K562 (cell line): ENCODE measurements around the gene FOXD3. TPM values are rescaled to one million over a fixed set of nuclear protein-coding genes. Genes with fewer than 3 reads are reported as not detected.

ENCODE experiments used
- ATAC-seq: fragments of 200-7000 bp; cut with Tn5 transposase; 3 replicates; pipeline ENCODE4 v1.9.1; 2020; ENCODE audit warnings: moderate library complexity
- BruUV-seq: library from RNA; stranded (reverse); fragments of 400-500 nt; replicated peaks from 2 replicates; lab custom pipeline; 2021; lab: Mats Ljungman, UMichigan
- CTCF ChIA-PET: fragments of 300-600 bp; formaldehyde crosslinking; extraction: SDS; loops from one replicate; lab custom pipeline; 2021; ENCODE audit warnings: low intra/inter-chr PET ratio; lab: Yijun Ruan, JAX
- POLR2A ChIA-PET: fragments of 300-600, 350-650 bp; sonication (Branson Sonifier 250); formaldehyde crosslinking; extraction: SDS; loops from one replicate; lab custom pipeline; 2021; ENCODE audit warnings: antibody characterized with exemption, inconsistent platforms; lab: Yijun Ruan, JAX
- DNase-seq, 4 experiments: peaks; one replicate each; pipeline versions ENCODE4 v3.0.0 to v3.0.0-alpha.2; 2011 to 2018; ENCODE audit warnings: low spot score in 3 of 4, mixed read lengths in 3 of 4; ENCODE audit errors: extremely low read depth in 1 of 4
- FAIRE-seq: peaks from 2 replicates; lab custom pipeline; 2011; peaks lifted over from hg19 to GRCh38; lab: Jason Lieb, UNC
- H2AFZ ChIP-seq: 2 replicates; pipeline ENCODE4 v1.6.0; 2011; ENCODE audit warnings: low read depth, low read length, control low read depth, inconsistent platforms
- H3K27ac ChIP-seq: fragments of 200-600 bp; 3 replicates; pipeline ENCODE4 v1.8.0; 2011; ENCODE audit warnings: low read depth, mild to moderate bottlenecking, control low read depth, inconsistent platforms, low read length, moderate library complexity, mixed read lengths; ENCODE audit errors: extremely low read depth
- H3K27me3 ChIP-seq, 2 experiments: fragments of 300-600 bp in 1 of 2; 2 replicates in 1 of 2; 3 replicates in 1 of 2; pipeline versions ENCODE4 v1.6.0 to v1.8.0; 2011; ENCODE audit warnings: inconsistent platforms in 2 of 2, low read length in 2 of 2, mild to moderate bottlenecking in 1 of 2, mixed read lengths in 1 of 2, moderate library complexity in 1 of 2; ENCODE audit not compliant: control insufficient read depth in 2 of 2, insufficient read depth in 2 of 2
- H3K36me3 ChIP-seq: fragments of 300-600 bp; 3 replicates; pipeline ENCODE4 v1.8.0; 2011; ENCODE audit warnings: mild to moderate bottlenecking, low read length, inconsistent platforms; ENCODE audit not compliant: control insufficient read depth, insufficient read depth
- H3K4me1 ChIP-seq, 2 experiments: fragments of 200-600 bp in 1 of 2; replicated peaks in 1 of 2; 2 replicates in 1 of 2; 3 replicates in 1 of 2; pipeline versions ENCODE4 v1.5.1 to v1.8.0; 2011; ENCODE audit warnings: inconsistent platforms in 2 of 2, low read length in 2 of 2, mild to moderate bottlenecking in 1 of 2, mixed read lengths in 1 of 2, moderate library complexity in 1 of 2; ENCODE audit not compliant: control insufficient read depth in 2 of 2, insufficient read depth in 2 of 2
- H3K4me2 ChIP-seq: 2 replicates; pipeline ENCODE4 v1.6.1; 2011; ENCODE audit warnings: low read length, control low read depth, inconsistent platforms, mixed read lengths; ENCODE audit not compliant: insufficient read depth
- H3K4me3 ChIP-seq: fragments of 200-600 bp; sonication (generic), shearing (Covaris generic); 2 replicates; pipeline ENCODE4 v1.5.1; 2016; ENCODE audit warnings: control low read depth, inconsistent platforms
- H3K79me2 ChIP-seq: fragments of 200-600 bp; 3 replicates; pipeline ENCODE4 v1.8.0; 2011; ENCODE audit warnings: low read length, inconsistent platforms; ENCODE audit not compliant: control insufficient read depth, insufficient read depth
- H3K9ac ChIP-seq, 2 experiments: 2 replicates each; pipeline versions ENCODE4 v1.6.0 to v1.6.1; 2011; ENCODE audit warnings: low read depth in 2 of 2, low read length in 2 of 2, control low read depth in 1 of 2, inconsistent platforms in 1 of 2, mild to moderate bottlenecking in 1 of 2, mixed read lengths in 1 of 2; ENCODE audit not compliant: insufficient read depth in 1 of 2
- H3K9me1 ChIP-seq: one replicate; pipeline ENCODE4 v1.6.0; 2011; ENCODE audit warnings: inconsistent platforms, mild to moderate bottlenecking, low read length, moderate library complexity; ENCODE audit not compliant: control insufficient read depth, insufficient read depth
- H3K9me3 ChIP-seq: replicated peaks from 2 replicates; pipeline ENCODE4 v1.5.1; 2011; ENCODE audit warnings: low read depth, low read length, inconsistent platforms; ENCODE audit not compliant: control insufficient read depth, insufficient read depth
- H4K20me1 ChIP-seq: replicated peaks from 2 replicates; pipeline ENCODE4 v1.6.1; 2011; ENCODE audit warnings: low read length, inconsistent platforms, mixed read lengths; ENCODE audit not compliant: control insufficient read depth, insufficient read depth
- CBX8 ChIP-seq: fragments of 200-600 bp; sonication (generic); IDR thresholded peaks from 2 replicates; pipeline ENCODE4 v1.6.1; 2012; ENCODE audit warnings: borderline replicate concordance, mixed run types, low read depth, mild to moderate bottlenecking, moderate library complexity, mixed read lengths, low read length, control low read depth, inconsistent platforms; ENCODE audit not compliant: poor library complexity, severe bottlenecking; ENCODE audit errors: extremely low read depth
- CHCHD3 ChIP-seq: fragments of 250-450 bp; sonication (Bioruptor Pico); IDR thresholded peaks from 2 replicates; pipeline ENCODE4 v2.1.2; 2022; ENCODE audit warnings: mild to moderate bottlenecking
- DDX20 ChIP-seq: fragments of 450-650 bp; IDR thresholded peaks from 2 replicates; pipeline ENCODE4 v1.6.1; 2016; ENCODE audit warnings: missing genetic modification characterization, low read depth, mild to moderate bottlenecking, missing compliant biosample characterization, moderate library complexity
- ELF1 ChIP-seq: fragments of 200-800 bp; sonication (Bioruptor generic); IDR thresholded peaks from 2 replicates; pipeline ENCODE4 v1.6.1; 2016; ENCODE audit warnings: missing genetic modification characterization, missing compliant biosample characterization
- FOXO4 ChIP-seq: fragments of 450-650 bp; formaldehyde crosslinking; IDR thresholded peaks from 2 replicates; pipeline ENCODE4 v1.4.0; 2020; ENCODE audit warnings: mild to moderate bottlenecking, moderate library complexity
- NCOA6 ChIP-seq: fragments of 450-650 bp; IDR thresholded peaks from 2 replicates; pipeline ENCODE4 v1.6.1; 2017; ENCODE audit warnings: mild to moderate bottlenecking
- NFXL1 ChIP-seq: fragments of 450-650 bp; formaldehyde crosslinking; IDR thresholded peaks from 2 replicates; pipeline ENCODE4 v1.4.0; 2021; ENCODE audit warnings: mild to moderate bottlenecking
- RBM15 ChIP-seq: fragments of 200-400 bp; formaldehyde crosslinking; IDR thresholded peaks from 2 replicates; pipeline ENCODE4 v1.6.1; 2018; ENCODE audit warnings: mild to moderate bottlenecking, low read length, moderate library complexity; ENCODE audit not compliant: insufficient read depth
- RBM17 ChIP-seq: fragments of 200-400 bp; formaldehyde crosslinking; IDR thresholded peaks from 2 replicates; pipeline ENCODE4 v1.6.1; 2017; ENCODE audit warnings: low read depth, mild to moderate bottlenecking, low read length, borderline replicate concordance
- SMAD2 ChIP-seq: fragments of 150-350 bp; IDR thresholded peaks from 2 replicates; pipeline ENCODE4 v1.6.1; 2014; ENCODE audit warnings: low read depth, mild to moderate bottlenecking, low read length
- ZNF174 ChIP-seq: fragments of 250-450 bp; sonication (Bioruptor Pico); IDR thresholded peaks from 2 replicates; pipeline ENCODE4 v1.4.0; 2020; ENCODE audit warnings: mild to moderate bottlenecking
- WGBS: fragments of 100-300 bp; shearing (Covaris generic); methylation state at CpG from one replicate; pipeline ENCODE4 v1.1.6; 2016; ENCODE audit warnings: low coverage, mixed read lengths; ENCODE audit not compliant: insufficient coverage; ENCODE audit errors: missing lambda C conversion rate; 5-methylcytosine and 5-hydroxymethylcytosine counted together
- in situ Hi-C: fragments of 300-500 bp; cut with MboI; formaldehyde crosslinking; loops from 4 replicates; pipeline ENCODE4 v1.15.0; 2018; ENCODE audit warnings: inconsistent platforms, mixed read lengths
- intact Hi-C: fragments of 100-400 bp; cut with micrococcal nuclease; formaldehyde crosslinking; loops from 2 replicates; pipeline ENCODE4 v1.14.2; 2022
- polyA plus RNA-seq, 8 experiments: library from polyadenylated mRNA; depleted of rRNA in 4 of 8; stranded (reverse) in 5 of 8; unstranded in 3 of 8; fragments of >200 nt; fragmentation: Nextera tagmentation in 2 of 8; fragmentation: Illumina TruSeq in 1 of 8; extraction: Ambion mirVana in 2 of 8; extraction: Trizol in 1 of 8; gene quantifications; 2 replicates each; pipeline versions ENCODE4 v1.2.1 to v1.2.3, GENCODE V29; 2011 to 2014; ENCODE audit warnings: inconsistent platforms in 1 of 8, missing spikeins in 1 of 8
- total RNA-seq, 7 experiments: library from RNA; depleted of rRNA in 6 of 7; stranded (reverse); fragments of >200 nt in 6 of 7; fragmentation: Illumina TruSeq in 2 of 7; extraction: Trizol in 2 of 7; gene quantifications; 2 replicates each; pipeline versions ENCODE4 v1.2.1 to v1.2.3, GENCODE V29; 2011 to 2021; ENCODE audit warnings: low replicate concordance in 1 of 7

The FOXD3 gene
- total and polyA plus RNA-seq, 9 of the 15 experiments (the other 6 are each of a cell fraction or from before 2014, with no cell fraction given) = 0.06 to 0.45 (median 0.10) TPM; not detected in 2

- intact Hi-C loops (no loop called here), in situ Hi-C loops (no loop called here)
- no peak overlapping the region for H3K4me3 ChIP-seq
- ATAC-seq = no peak
- ChIA-PET CTCF (interaction anchor here (1.1 kb wide), 1 partner anchor 129 kb away, joined by 3 read pairs; no protein-coding TSS in a partner anchor), POLR2A (interaction anchor here (0.9 kb wide), 1 partner anchor 115 kb away, joined by 3 read pairs; no protein-coding TSS in a partner anchor)
- no peaks in the 10 kb centered on the region for H3K9me1 ChIP-seq
- no peak for TF ChIP-seq NFXL1 (CRISPR knock-in tag)
- peak; percentile 38 for TF ChIP-seq CBX8
- H3K79me2 ChIP-seq = no peaks in the 10 kb centered on the region
- H3K27me3 ChIP-seq = peaks cover 28 to 54% of the 10 kb centered on the region in 2 experiments; a peak in 4 of 5 replicates
- no peaks in the 10 kb centered on the region for H3K36me3 ChIP-seq
- no peaks in the 10 kb centered on the region for H4K20me1 ChIP-seq
- H3K27ac ChIP-seq = no peak overlapping the region
- DNase-seq = no peak
- no peak overlapping the region for H3K4me2 ChIP-seq
- WGBS = 27% methylated on average over 2 of the region's 2 CpGs
- H3K4me1 ChIP-seq = peaks cover 4 to 41% of the 10 kb centered on the region in 2 experiments; a peak in 3 of 5 replicates
- no peak for FAIRE-seq
- no TSS peak for BruUV-seq
- no peaks in the 10 kb centered on the region for H3K9me3 ChIP-seq
- H3K9ac ChIP-seq = no peak overlapping the region
- no peak overlapping the region for H2AFZ ChIP-seq
Observed at GRCh38 chr1:63325279-63325985, 3.1 kb downstream of the FOXD3 start.

- TF ChIP-seq NCOA6 (no peak), FOXO4 (CRISPR knock-in tag) (no peak), DDX20 (tag) (no peak), ZNF174 (CRISPR knock-in tag) (no peak), ELF1 (tag) (no peak), CHCHD3 (no peak), RBM15 (no peak), SMAD2 (no peak), RBM17 (no peak)
- TF ChIP-seq, all 486 proteins: peak for 0
- Histone ChIP-seq H3K9me1 (no peaks in the 10 kb centered on the region), H3K9me3 (no peaks in the 10 kb centered on the region), H3K79me2 (no peaks in the 10 kb centered on the region), H3K36me3 (no peaks in the 10 kb centered on the region), H3K27ac (no peak overlapping the region), H3K9ac (no peak overlapping the region), H3K4me3 (no peak overlapping the region), H3K27me3 (peaks cover 32 to 57% of the 10 kb centered on the region in 2 experiments; a peak in 4 of 5 replicates), H2AFZ (no peak overlapping the region), H3K4me1 (peaks cover 4 to 41% of the 10 kb centered on the region in 2 experiments; a peak in 3 of 5 replicates), H4K20me1 (no peaks in the 10 kb centered on the region), H3K4me2 (no peak overlapping the region)
- intact Hi-C loops = no loop called here
- no peak for DNase-seq
- ChIA-PET CTCF (interaction anchor here (1.1 kb wide), 1 partner anchor 128 kb away, joined by 3 read pairs; no protein-coding TSS in a partner anchor), POLR2A (no interaction called here)
- in situ Hi-C loops = no loop called here
- FAIRE-seq = no peak
- no TSS peak for BruUV-seq
- 13% methylated on average over 20 of the region's 20 CpGs for WGBS
- no peak for ATAC-seq
Observed at GRCh38 chr1:63326106-63326472, 3.7 kb downstream of the FOXD3 start.
